Lower lobe of right lung (tissue), 2 donors: ENCODE measurements around the gene CC2D2A. TPM values are rescaled to one million over a fixed set of nuclear protein-coding genes. Genes with fewer than 3 reads are reported as not detected.

Experiments used
- ATAC-seq, 2 donors: fragments of 200-7000 bp; cut with Tn5 transposase; one replicate each; pipeline ENCODE4 v1.9.1; 2020 to 2022; ENCODE audit warnings: mild to moderate bottlenecking in 2 of 2, moderate library complexity in 2 of 2
- DNase-seq: peaks from one replicate; pipeline ENCODE4 v3.0.0-alpha.2; 2020
- H3K27ac ChIP-seq: fragments of 200-600 bp; one replicate; pipeline ENCODE4 v1.8.0; 2022
- H3K27me3 ChIP-seq: fragments of 200-600 bp; one replicate; pipeline ENCODE4 v1.8.0; 2022; ENCODE audit warnings: low read depth
- H3K36me3 ChIP-seq: fragments of 200-600 bp; one replicate; pipeline ENCODE4 v1.8.0; 2022; ENCODE audit warnings: mild to moderate bottlenecking
- H3K4me1 ChIP-seq: fragments of 200-600 bp; one replicate; pipeline ENCODE4 v1.8.0; 2022
- H3K4me3 ChIP-seq: fragments of 200-600 bp; one replicate; pipeline ENCODE4 v1.8.0; 2022; ENCODE audit warnings: mild to moderate bottlenecking
- H3K9me3 ChIP-seq: fragments of 200-600 bp; one replicate; pipeline ENCODE4 v1.8.0; 2022
- CTCF ChIP-seq: fragments of 200-600 bp; IDR thresholded peaks from one replicate; pipeline ENCODE4 v1.8.0; 2022; ENCODE audit warnings: antibody characterized with exemption, mild to moderate bottlenecking
- intact Hi-C: fragments of 100-400 bp; cut with DNase I; formaldehyde crosslinking; loops from one replicate; pipeline ENCODE4 v1.11.0; 2022
- total RNA-seq: library from RNA; stranded (reverse); fragmentation: NEBNext Ultra II Directional; extraction: Animal tissue kit (Norgen Biotek cat#: 25700); gene quantifications from one replicate; pipeline ENCODE4 v1.2.1, GENCODE V29; 2021
- donor health status: DM: no; HTN: yes; CAD: no; lungs with severe emphysema.

Gene CC2D2A
- total RNA-seq, 1 donor from 2014 or later = 21.2 TPM

- intact Hi-C loops = no loop called here
- DNase-seq (no peak), ATAC-seq (no peak)
- Histone ChIP-seq H3K36me3 (peaks cover 13% of the 10 kb centered on the region), H3K27ac (no peak overlapping the region), H3K4me3 (no peak overlapping the region), H3K27me3 (no peaks in the 10 kb centered on the region), H3K4me1 (no peaks in the 10 kb centered on the region), H3K9me3 (no peaks in the 10 kb centered on the region)
- no peak for TF ChIP-seq CTCF
Measured at GRCh38 chr4:15577508-15577907, 107.8 kb downstream of the CC2D2A start.

GRCh38 chr4:15584785-15585184, 115.1 kb downstream of the CC2D2A start:
- ATAC-seq = no peak
- Histone ChIP-seq H3K4me1 (no peaks in the 10 kb centered on the region), H3K9me3 (no peaks in the 10 kb centered on the region), H3K27me3 (no peaks in the 10 kb centered on the region), H3K4me3 (no peak overlapping the region), H3K27ac (no peak overlapping the region), H3K36me3 (no peaks in the 10 kb centered on the region)
- DNase-seq = no peak
- no peak for TF ChIP-seq CTCF
- intact Hi-C loops = no loop called here

- H3K4me1 ChIP-seq = no peaks in the 10 kb centered on the region
- H3K9me3 ChIP-seq = no peaks in the 10 kb centered on the region
- H3K27me3 ChIP-seq = no peaks in the 10 kb centered on the region
- no peak for TF ChIP-seq CTCF
- DNase-seq (no peak), ATAC-seq (no peak)
- intact Hi-C loops = no loop called here
- no peak overlapping the region for H3K27ac ChIP-seq
- no peak overlapping the region for H3K4me3 ChIP-seq
- H3K36me3 ChIP-seq = no peaks in the 10 kb centered on the region
Measured at GRCh38 chr4:15585331-15585730, 115.6 kb downstream of the CC2D2A start.

- DNase-seq = no peak
- Histone ChIP-seq H3K27me3 (no peaks in the 10 kb centered on the region), H3K9me3 (no peaks in the 10 kb centered on the region), H3K36me3 (no peaks in the 10 kb centered on the region), H3K27ac (no peak overlapping the region), H3K4me3 (no peak overlapping the region), H3K4me1 (no peaks in the 10 kb centered on the region)
- no peak for TF ChIP-seq CTCF
- peak in 1 of 2 donors; percentile 61 for ATAC-seq
- intact Hi-C loops = no loop called here
Measured at GRCh38 chr4:15586066-15586465, 116.4 kb downstream of the CC2D2A start.

GRCh38 chr4:15587649-15588048, 118.0 kb downstream of the CC2D2A start:
- no peak for TF ChIP-seq CTCF

GRCh38 chr4:15592799-15593198, 123.1 kb downstream of the CC2D2A start:
- Histone ChIP-seq H3K4me3 (no peak overlapping the region), H3K27me3 (no peaks in the 10 kb centered on the region), H3K9me3 (no peaks in the 10 kb centered on the region), H3K27ac (no peak overlapping the region), H3K36me3 (peaks cover 13% of the 10 kb centered on the region), H3K4me1 (peaks cover 5% of the 10 kb centered on the region)
- DNase-seq (no peak), ATAC-seq (no peak)
- intact Hi-C loops = no loop called here
- TF ChIP-seq CTCF = no peak

More at GRCh38 chr4:15587649-15588048, 118.0 kb downstream of the CC2D2A start:
- H3K27me3 ChIP-seq = no peaks in the 10 kb centered on the region
- H3K27ac ChIP-seq = no peak overlapping the region
- no peaks in the 10 kb centered on the region for H3K36me3 ChIP-seq
- DNase-seq (no peak), ATAC-seq (peak; percentile 64 to 72)
- no peaks in the 10 kb centered on the region for H3K9me3 ChIP-seq
- intact Hi-C loops = no loop called here
- H3K4me1 ChIP-seq = peaks cover 3% of the 10 kb centered on the region
- H3K4me3 ChIP-seq = no peak overlapping the region
